Ishikawa (cell line): ENCODE results near the gene STARD7.

Source experiments
- CREB1 ChIP-seq: IDR thresholded peaks from 2 replicates; pipeline ENCODE4 v1.6.1; 2012; ENCODE audit warnings: low read depth
- REST ChIP-seq: IDR thresholded peaks from 2 replicates; pipeline ENCODE4 v1.6.1; 2012; ENCODE audit warnings: low read depth, mild to moderate bottlenecking
- ZBTB7A ChIP-seq: IDR thresholded peaks from 2 replicates; pipeline ENCODE4 v1.6.1; 2012; ENCODE audit warnings: low read depth

GRCh38 chr2:96174251-96175144 lies 34.1 kb downstream of the STARD7 start:
- TF ChIP-seq CREB1 (no peak), REST (no peak), ZBTB7A (no peak)
